NCI-H187 treated with DMSO at 0.1 percent for 48 hours (cell line): Measurements from ENCODE around the gene RNF157.

Experiments
- DNase-seq: peaks from one replicate; lab custom pipeline; 2025; lab: John Stamatoyannopoulos, UW

RNF157 gene

GRCh38 chr17:76156662-76156991 is 83.7 kb downstream of the RNF157 start:
- no peak for DNase-seq

- no peak for DNase-seq
Observed at GRCh38 chr17:76155988-76156661, 84.2 kb downstream of the RNF157 start.

- DNase-seq, result no peak
Observed at GRCh38 chr17:76154936-76155845, 85.1 kb downstream of the RNF157 start.

- DNase-seq, result no peak
Observed at GRCh38 chr17:76154292-76154691, 86.0 kb downstream of the RNF157 start.

- no peak for DNase-seq
Observed at GRCh38 chr17:76153640-76154039, 86.7 kb downstream of the RNF157 start.

GRCh38 chr17:76153202-76153601 is 87.1 kb downstream of the RNF157 start:
- DNase-seq, result no peak

- DNase-seq, result no peak
Observed at GRCh38 chr17:76152591-76152990, 87.7 kb downstream of the RNF157 start.

GRCh38 chr17:76151896-76152454 is 88.3 kb downstream of the RNF157 start:
- DNase-seq, result no peak

GRCh38 chr17:76150712-76151622 is 89.3 kb downstream of the RNF157 start:
- no peak for DNase-seq

GRCh38 chr17:76149214-76149613 is 91.1 kb downstream of the RNF157 start:
- DNase-seq, result no peak

- DNase-seq, result no peak
Observed at GRCh38 chr17:76148015-76148326, 92.3 kb downstream of the RNF157 start.

- no peak for DNase-seq
Observed at GRCh38 chr17:76147211-76148014, 92.9 kb downstream of the RNF157 start.

GRCh38 chr17:76146053-76146851 is 94.0 kb downstream of the RNF157 start:
- DNase-seq, result no peak

GRCh38 chr17:76145231-76146052 is 94.9 kb downstream of the RNF157 start:
- no peak for DNase-seq

- no peak for DNase-seq
Observed at GRCh38 chr17:76142585-76143041, 97.7 kb downstream of the RNF157 start.

- no peak for DNase-seq
Observed at GRCh38 chr17:76142039-76142584, 98.2 kb downstream of the RNF157 start.

- DNase-seq, result peak; percentile 59
Observed at GRCh38 chr17:76141212-76142038, 98.9 kb downstream of the RNF157 start, which contains the start of gene FOXJ1. Gene FOXJ1, minus strand, starts transcription at chr17:76141245. Its CDS starts 850 bp downstream, at chr17:76140395.

GRCh38 chr17:76140661-76141211 is 99.6 kb downstream of the RNF157 start:
- DNase-seq, result no peak
